ENCODE data around the gene ZNF787.
"Not testable (repeated sequence)": the region's sequence is repeated elsewhere in the genome, so short reads cannot be mapped to it uniquely, and the experiment has no call there.

ZNF787 gene

GRCh38 chr19:56103027-56103614 lies 18.0 kb downstream of the ZNF787 start:
- no peak for DNase-seq

- DNase-seq = no peak
Observed at GRCh38 chr19:56101746-56102535, 19.2 kb downstream of the ZNF787 start.

DNA sequence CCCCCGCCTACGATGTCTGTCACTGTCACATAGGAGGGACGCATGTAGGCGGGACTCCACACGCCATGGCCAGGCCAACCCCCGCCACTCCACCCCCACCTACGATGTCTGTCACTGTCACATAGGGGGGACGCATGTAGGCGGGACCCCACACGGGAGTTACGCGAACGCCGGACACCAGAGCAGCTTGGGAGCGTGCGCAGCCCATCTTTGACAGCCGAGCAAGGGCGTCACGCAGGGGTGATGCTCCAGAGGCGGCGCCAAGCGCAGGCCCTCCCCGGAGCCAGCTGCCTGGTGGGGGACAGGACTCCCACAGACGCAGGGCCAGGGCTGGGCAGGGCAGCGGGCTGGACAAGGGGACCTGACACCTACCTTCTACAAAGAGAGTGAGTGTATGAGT lies 20.0 kb downstream of the ZNF787 start:
- no peak for DNase-seq

DNA sequence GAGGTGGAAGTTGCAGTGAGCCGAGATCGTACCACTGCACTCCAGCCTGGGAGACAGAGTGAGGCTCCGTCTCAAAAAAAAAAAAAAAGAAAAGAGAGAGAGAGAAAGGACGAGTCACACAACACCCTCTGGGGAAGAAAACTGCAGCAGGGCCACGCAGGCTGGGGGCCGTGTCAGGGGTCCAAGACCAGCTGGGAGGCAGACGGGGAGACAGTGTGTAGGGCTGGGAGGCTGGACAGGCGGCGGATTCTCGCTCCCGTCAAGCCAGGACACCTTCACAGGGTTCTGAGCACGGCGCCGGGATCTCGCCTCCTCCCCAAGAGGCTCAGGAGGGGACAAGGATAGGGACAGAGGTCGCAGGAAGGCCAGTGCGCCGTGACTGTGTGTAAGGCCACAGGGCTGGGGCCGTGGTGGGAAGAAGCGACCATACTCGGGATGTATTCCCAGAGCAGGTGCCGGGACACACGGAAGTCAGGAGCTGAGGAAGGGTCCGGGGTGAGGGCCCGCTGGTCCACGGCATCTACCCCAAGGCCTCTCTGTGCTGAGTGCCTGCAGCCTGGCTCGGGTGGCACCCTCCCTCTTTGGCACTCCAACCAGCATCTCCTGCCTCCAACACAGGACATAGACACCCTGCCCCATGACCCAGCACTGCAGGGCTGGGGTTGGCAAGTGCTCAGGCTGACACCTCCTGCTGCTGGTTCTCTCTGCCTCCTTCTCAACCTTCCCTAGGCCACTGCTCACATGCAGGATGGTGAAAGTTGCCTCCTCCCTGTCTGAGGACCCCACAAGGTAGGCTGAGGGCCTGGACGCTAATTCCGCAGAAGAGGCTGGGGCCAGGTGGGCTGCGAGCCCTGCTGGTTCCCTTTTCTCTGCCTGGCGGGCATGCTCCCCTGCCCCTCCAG lies 21.2 kb downstream of the ZNF787 start:
- DNase-seq = no peak

DNA sequence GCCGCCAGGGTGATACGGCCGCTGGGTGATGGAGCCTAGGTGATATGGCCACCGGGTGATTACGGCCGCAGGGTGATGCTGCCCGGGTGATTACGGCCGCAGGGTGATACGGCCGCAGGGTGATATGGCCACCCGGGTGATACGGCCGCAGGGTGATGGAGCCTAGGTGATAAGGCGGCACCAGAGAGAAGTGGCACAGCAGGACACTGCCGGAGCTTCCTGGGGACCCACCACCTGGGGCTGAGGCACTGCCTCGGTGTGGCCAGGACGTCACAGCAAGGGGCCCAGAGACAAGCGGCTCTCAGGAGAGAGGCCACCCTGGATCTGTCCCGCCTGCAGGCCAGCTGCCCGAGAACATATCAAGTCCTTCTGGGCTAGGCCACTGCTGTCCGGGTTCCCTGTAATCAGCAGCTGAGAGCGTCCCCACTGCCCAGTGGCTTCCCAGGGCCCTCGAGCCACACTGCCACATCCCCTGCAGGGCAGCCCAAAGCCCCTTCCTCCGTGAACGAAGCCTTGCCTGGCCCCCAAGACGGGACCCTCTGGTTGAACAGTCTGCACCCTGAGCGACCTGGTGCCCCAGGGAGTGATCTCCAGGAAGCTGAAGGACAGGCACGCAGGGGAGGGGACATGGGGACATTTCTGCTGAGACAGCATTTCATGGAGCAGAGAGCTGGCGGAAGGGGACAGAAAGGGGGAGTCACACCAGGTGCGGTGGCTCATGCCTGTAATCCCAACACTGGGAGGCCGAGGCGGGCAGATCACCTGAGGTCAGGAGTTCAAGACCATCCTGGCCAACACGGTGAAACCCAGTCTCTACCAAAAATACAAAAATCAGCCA lies 22.1 kb downstream of the ZNF787 start:
- no peak for DNase-seq

GRCh38 chr19:56098237-56098636 lies 22.9 kb downstream of the ZNF787 start:
- DNase-seq = not testable (repeated sequence)

DNA sequence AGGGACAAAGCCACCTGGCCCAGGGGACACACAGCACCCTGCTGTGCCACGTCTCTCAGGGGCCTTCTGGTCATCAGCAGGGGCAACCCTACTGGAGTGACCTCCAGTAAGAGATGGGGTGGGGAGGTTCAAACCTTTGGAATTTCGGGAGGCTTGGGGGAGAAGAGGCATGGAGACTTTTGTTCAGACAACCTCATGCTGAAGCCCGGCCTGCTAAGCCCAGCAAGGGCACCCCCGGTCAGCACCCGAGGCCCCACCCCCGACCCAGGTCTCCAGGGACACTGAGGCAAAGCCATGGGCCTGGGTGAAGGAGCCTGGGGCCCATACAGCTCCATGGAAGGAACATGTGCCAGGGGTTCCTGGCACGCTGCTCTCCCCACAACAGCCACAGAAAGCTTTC lies 23.3 kb downstream of the ZNF787 start:
- no peak for DNase-seq

GRCh38 chr19:56097306-56097705 lies 23.8 kb downstream of the ZNF787 start:
- DNase-seq = no peak

DNA sequence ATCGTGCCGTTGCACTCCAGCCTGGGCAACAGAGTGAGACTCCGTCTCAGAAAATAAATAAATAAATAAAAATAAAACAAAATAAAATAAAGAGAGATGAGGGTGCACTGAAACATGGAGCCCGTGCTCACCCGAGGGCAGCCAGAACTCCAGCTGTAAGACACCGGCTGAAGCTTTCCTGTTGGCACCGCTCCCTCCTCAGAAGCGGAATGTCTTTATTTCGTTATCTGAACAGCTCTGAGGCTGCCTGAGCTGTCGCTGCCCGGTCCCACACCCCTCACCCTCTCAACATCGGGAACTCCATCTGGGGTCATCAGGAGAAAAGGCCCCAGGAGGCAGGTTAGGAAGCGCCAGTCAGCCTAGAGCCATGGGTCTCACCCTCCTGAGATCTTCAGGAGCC lies 24.4 kb downstream of the ZNF787 start:
- DNase-seq = no peak

GRCh38 chr19:56094449-56094848 lies 26.6 kb downstream of the ZNF787 start:
- DNase-seq = no peak

- DNase-seq = no peak
Observed at GRCh38 chr19:56092685-56093631, 28.1 kb downstream of the ZNF787 start.

GRCh38 chr19:56091751-56092546 lies 29.1 kb downstream of the ZNF787 start:
- no peak for DNase-seq

DNA sequence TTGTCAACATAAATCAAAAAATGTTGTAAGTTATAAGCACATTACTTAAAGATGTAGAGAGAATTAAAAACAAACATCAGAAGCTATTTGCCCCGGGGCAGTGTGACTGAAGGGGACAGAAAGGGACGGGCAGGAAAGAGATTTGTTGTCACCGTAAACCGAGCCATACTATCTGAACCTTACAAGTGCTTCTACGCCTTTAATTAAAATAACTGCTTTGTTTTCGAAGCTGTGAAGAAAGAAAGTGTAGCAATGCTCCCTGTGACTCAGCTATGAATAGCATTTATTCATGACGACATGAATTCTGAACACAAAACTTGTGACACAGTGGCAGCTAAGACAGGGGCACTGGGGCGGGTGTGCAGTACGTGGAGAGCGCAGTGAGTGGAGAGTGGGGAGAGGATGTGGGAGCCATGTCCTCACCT lies 30.0 kb downstream of the ZNF787 start:
- no peak for DNase-seq

- DNase-seq = no peak
Observed at GRCh38 chr19:56089344-56089743, 31.8 kb downstream of the ZNF787 start.

DNA sequence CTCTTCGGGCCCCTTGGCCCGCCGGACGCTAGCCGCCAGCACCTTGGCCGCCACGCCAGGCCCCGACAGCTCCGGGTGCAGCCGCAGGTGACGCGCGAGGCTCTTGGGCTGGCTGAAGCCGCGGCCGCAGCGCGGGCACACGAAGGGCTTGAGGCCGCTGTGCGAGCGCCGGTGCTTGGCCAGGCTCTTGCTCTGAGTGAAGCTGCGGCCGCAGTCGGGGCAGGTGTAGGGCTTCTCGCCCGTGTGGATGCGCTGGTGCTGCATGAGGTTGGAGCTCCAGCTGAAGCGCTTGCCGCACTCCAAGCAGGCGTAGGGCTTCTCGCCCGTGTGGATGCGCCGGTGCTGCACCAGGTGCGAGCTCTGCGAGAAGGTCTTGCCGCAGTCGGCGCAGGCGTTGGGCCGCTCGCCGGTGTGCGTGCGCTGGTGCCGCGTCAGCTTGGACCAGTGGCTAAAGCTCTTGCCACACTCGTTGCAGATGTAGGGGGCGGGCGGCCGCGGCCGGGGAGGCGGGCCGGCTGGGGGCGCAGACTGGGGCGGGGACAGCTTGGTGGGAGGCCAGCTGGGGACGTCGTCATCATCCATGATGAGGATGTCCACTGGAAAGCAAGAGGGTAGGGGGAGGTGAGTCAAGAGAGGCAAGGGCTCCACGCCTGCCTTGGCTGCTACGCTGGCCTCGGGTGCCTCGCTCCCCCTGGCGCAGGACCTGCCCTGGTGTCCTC lies 32.4 kb downstream of the ZNF787 start:
- DNase-seq = no peak

- no peak for DNase-seq
Observed at GRCh38 chr19:56087647-56088496, 33.2 kb downstream of the ZNF787 start.

- DNase-seq = no peak
Observed at GRCh38 chr19:56086671-56087430, 34.2 kb downstream of the ZNF787 start.
